Activated naive CD8-positive, alpha-beta T cell (primary cell): ENCODE data around the gene FHIT.

Source experiments
- H3K27ac Mint-ChIP-seq: one replicate; pipeline ENCODE4 v1.8.0; 2021; ENCODE audit warnings: mixed read lengths
- H3K27me3 Mint-ChIP-seq: one replicate; pipeline ENCODE4 v1.8.0; 2021; ENCODE audit warnings: mixed read lengths
- H3K36me3 Mint-ChIP-seq: one replicate; pipeline ENCODE4 v1.8.0; 2021; ENCODE audit warnings: mixed read lengths
- H3K4me1 Mint-ChIP-seq: one replicate; pipeline ENCODE4 v1.8.0; 2021; ENCODE audit warnings: low read depth, mixed read lengths
- H3K4me3 Mint-ChIP-seq: one replicate; pipeline ENCODE4 v1.8.0; 2021; ENCODE audit warnings: mild to moderate bottlenecking, mixed read lengths
- H3K9me3 Mint-ChIP-seq: one replicate; pipeline ENCODE4 v1.8.0; 2021; ENCODE audit warnings: low read depth, mixed read lengths

Gene FHIT

DNA sequence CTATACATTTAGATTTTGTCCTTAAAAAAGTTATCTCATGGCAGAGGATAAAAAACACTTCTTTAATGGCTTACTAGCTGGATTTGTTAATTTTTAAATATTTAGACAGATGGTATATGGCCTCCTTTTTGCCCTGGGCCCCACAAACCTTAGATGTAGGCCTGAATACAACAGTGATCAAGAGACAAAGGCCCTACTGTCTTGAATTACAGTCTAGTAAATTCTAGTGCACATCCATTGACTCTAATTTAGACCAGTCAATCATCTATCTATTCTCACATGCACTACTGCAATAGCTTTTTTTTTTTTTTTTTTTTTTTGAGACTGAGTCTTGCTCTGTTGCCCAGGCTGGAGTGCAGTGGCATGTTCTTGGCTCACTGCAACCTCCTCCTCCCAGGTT, 452.8 kb downstream of the FHIT start:
- no peaks in the 10 kb centered on the region for H3K27me3 Mint-ChIP-seq
- H3K27ac Mint-ChIP-seq = no peak overlapping the region
- no peak overlapping the region for H3K4me3 Mint-ChIP-seq
- H3K36me3 Mint-ChIP-seq = peaks cover 2% of the 10 kb centered on the region
- H3K9me3 Mint-ChIP-seq = peaks cover 3% of the 10 kb centered on the region
- no peaks in the 10 kb centered on the region for H3K4me1 Mint-ChIP-seq

GRCh38 chr3:60792249-60792852, 458.9 kb downstream of the FHIT start:
- Mint-ChIP-seq H3K36me3 (no peaks in the 10 kb centered on the region), H3K9me3 (no peaks in the 10 kb centered on the region), H3K4me1 (no peaks in the 10 kb centered on the region), H3K4me3 (no peak overlapping the region), H3K27me3 (no peaks in the 10 kb centered on the region), H3K27ac (no peak overlapping the region)

DNA sequence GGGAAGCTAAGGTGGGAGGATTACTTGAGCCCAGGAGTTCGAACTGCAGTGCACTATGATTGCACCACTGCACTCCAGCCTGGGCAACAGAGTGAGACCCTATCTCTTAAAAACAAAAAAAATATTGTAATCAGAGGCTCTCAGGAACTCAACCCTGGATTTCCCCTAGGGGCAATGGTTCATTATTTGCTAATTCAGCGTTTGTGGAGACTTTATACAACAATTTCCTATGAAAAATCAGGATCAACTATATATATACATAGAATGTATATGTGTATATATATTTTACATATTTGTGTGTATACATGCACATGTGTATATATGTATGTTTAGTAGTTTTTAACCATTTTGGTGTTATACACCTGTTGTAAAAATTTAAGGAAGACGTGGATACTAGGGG, 463.1 kb downstream of the FHIT start:
- Mint-ChIP-seq H3K27ac (no peak overlapping the region), H3K36me3 (peaks cover 8% of the 10 kb centered on the region), H3K4me1 (no peaks in the 10 kb centered on the region), H3K9me3 (peaks cover 1% of the 10 kb centered on the region), H3K4me3 (no peak overlapping the region), H3K27me3 (no peaks in the 10 kb centered on the region)

GRCh38 chr3:60781935-60782334, 469.3 kb downstream of the FHIT start:
- Mint-ChIP-seq H3K27ac (no peak overlapping the region), H3K9me3 (peaks cover 5% of the 10 kb centered on the region), H3K4me3 (no peak overlapping the region), H3K27me3 (no peaks in the 10 kb centered on the region), H3K4me1 (no peaks in the 10 kb centered on the region), H3K36me3 (peaks cover 15% of the 10 kb centered on the region)

DNA sequence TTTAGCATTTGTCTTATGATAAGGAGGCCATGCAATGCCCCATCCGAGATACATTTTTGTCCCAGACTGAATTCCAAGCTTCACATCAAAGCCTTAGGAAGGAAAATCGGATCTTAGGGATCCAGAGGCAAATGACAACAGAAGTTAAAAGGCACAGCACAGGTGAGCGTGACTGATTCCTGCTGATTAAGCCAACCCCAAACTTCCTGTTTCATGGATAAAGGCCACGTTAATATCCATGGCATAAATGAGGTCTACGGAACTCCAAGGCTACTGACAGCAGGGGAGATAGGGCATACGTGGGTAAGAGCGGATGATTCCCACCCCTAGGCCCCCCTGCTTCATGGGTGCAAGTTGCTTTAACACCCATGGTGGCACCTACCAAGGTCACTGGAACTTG, 471.6 kb downstream of the FHIT start:
- Mint-ChIP-seq H3K36me3 (peaks cover 9% of the 10 kb centered on the region), H3K4me3 (no peak overlapping the region), H3K27ac (no peak overlapping the region), H3K27me3 (no peaks in the 10 kb centered on the region), H3K9me3 (peaks cover 5% of the 10 kb centered on the region), H3K4me1 (no peaks in the 10 kb centered on the region)

GRCh38 chr3:60775985-60776384, 475.3 kb downstream of the FHIT start:
- Mint-ChIP-seq H3K4me1 (no peaks in the 10 kb centered on the region), H3K27me3 (no peaks in the 10 kb centered on the region), H3K9me3 (no peaks in the 10 kb centered on the region), H3K36me3 (peaks cover 4% of the 10 kb centered on the region), H3K27ac (no peak overlapping the region), H3K4me3 (no peak overlapping the region)

GRCh38 chr3:60774617-60775016, 476.6 kb downstream of the FHIT start:
- Mint-ChIP-seq H3K27ac (no peak overlapping the region), H3K4me3 (no peak overlapping the region), H3K36me3 (peaks cover 4% of the 10 kb centered on the region), H3K27me3 (no peaks in the 10 kb centered on the region), H3K9me3 (no peaks in the 10 kb centered on the region), H3K4me1 (no peaks in the 10 kb centered on the region)

- H3K36me3 Mint-ChIP-seq = peaks cover 4% of the 10 kb centered on the region
- H3K27me3 Mint-ChIP-seq = no peaks in the 10 kb centered on the region
- H3K9me3 Mint-ChIP-seq = no peaks in the 10 kb centered on the region
- no peaks in the 10 kb centered on the region for H3K4me1 Mint-ChIP-seq
- H3K4me3 Mint-ChIP-seq = no peak overlapping the region
- H3K27ac Mint-ChIP-seq = no peak overlapping the region
Observed at GRCh38 chr3:60772584-60772983, 478.7 kb downstream of the FHIT start.

GRCh38 chr3:60771766-60772165, 479.5 kb downstream of the FHIT start:
- no peak overlapping the region for H3K27ac Mint-ChIP-seq
- no peak overlapping the region for H3K4me3 Mint-ChIP-seq
- no peaks in the 10 kb centered on the region for H3K9me3 Mint-ChIP-seq
- no peaks in the 10 kb centered on the region for H3K27me3 Mint-ChIP-seq
- H3K4me1 Mint-ChIP-seq = no peaks in the 10 kb centered on the region
- H3K36me3 Mint-ChIP-seq = peaks cover 2% of the 10 kb centered on the region

DNA sequence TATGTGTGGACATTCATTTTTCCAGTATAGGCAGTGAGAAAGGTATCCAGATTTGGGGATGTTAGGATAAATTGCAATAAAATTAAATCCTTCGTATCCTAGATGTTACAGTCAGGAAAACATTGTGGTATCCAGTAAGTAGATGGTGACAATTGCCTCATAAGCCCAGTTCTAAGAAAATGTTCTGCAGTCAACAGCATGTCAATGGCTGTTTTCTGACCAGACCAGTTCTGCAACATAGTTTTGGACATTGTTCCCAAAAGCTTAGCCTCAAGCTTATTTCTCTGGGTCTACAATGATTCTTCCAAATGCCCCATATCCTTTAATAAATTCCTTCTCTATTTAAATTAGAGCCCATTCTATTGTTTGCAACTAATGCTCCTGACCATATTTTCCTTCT, 480.7 kb downstream of the FHIT start:
- Mint-ChIP-seq H3K27ac (no peak overlapping the region), H3K36me3 (no peaks in the 10 kb centered on the region), H3K4me1 (no peaks in the 10 kb centered on the region), H3K27me3 (no peaks in the 10 kb centered on the region), H3K9me3 (no peaks in the 10 kb centered on the region), H3K4me3 (no peak overlapping the region)

GRCh38 chr3:60767536-60767935, 483.7 kb downstream of the FHIT start:
- Mint-ChIP-seq H3K4me1 (no peaks in the 10 kb centered on the region), H3K27me3 (no peaks in the 10 kb centered on the region), H3K36me3 (no peaks in the 10 kb centered on the region), H3K27ac (no peak overlapping the region), H3K9me3 (no peaks in the 10 kb centered on the region), H3K4me3 (no peak overlapping the region)

DNA sequence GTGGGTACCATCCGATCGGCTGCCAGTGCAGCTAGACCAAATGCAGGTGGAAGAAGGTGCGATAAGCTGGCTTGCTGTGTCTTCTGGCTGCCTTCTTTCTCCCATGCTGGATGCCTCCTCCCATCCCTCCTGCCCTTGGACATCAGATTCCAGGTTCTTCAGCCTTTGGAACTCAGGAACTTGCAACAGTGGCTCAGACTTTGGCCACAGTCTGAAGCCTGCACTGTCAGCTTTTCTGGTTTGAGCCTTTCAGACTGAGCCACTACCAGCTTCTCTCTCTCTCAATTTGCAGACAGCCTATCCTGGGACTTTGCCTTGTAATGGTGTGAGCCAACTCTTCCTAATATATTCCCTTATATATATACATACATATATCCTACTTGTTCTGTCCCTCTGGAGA, 485.5 kb downstream of the FHIT start:
- no peak overlapping the region for H3K27ac Mint-ChIP-seq

GRCh38 chr3:60764870-60765269, 486.4 kb downstream of the FHIT start:
- Mint-ChIP-seq H3K27ac (no peak overlapping the region), H3K36me3 (peaks cover 2% of the 10 kb centered on the region), H3K4me1 (no peaks in the 10 kb centered on the region), H3K27me3 (no peaks in the 10 kb centered on the region), H3K4me3 (no peak overlapping the region), H3K9me3 (no peaks in the 10 kb centered on the region)

More for the DNA sequence above, 485.5 kb downstream of the FHIT start:
- H3K4me1 Mint-ChIP-seq = no peaks in the 10 kb centered on the region
- H3K36me3 Mint-ChIP-seq = no peaks in the 10 kb centered on the region
- no peaks in the 10 kb centered on the region for H3K27me3 Mint-ChIP-seq
- no peaks in the 10 kb centered on the region for H3K9me3 Mint-ChIP-seq
- H3K4me3 Mint-ChIP-seq = no peak overlapping the region

DNA sequence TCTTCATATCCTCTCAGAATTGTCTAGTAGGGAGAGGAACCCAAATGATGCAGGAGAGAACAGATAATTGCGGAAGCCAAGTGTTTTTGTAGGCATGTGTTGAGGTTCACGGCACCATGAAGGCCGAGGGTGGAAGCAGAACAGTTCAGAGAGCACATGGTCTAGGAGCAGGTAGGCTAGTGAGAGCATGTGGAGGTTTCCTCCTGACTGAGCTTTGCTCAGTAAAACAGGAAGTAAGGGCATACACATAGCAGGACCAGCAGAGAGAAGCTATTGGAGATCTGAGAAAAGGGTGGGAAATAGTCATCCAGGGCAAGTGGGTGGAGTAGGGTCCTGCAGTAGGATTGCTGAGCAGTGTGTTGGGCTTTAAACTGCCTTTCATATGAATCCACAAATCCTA, 491.1 kb downstream of the FHIT start:
- H3K27ac Mint-ChIP-seq = no peak overlapping the region
- H3K4me1 Mint-ChIP-seq = no peaks in the 10 kb centered on the region
- H3K27me3 Mint-ChIP-seq = no peaks in the 10 kb centered on the region

DNA sequence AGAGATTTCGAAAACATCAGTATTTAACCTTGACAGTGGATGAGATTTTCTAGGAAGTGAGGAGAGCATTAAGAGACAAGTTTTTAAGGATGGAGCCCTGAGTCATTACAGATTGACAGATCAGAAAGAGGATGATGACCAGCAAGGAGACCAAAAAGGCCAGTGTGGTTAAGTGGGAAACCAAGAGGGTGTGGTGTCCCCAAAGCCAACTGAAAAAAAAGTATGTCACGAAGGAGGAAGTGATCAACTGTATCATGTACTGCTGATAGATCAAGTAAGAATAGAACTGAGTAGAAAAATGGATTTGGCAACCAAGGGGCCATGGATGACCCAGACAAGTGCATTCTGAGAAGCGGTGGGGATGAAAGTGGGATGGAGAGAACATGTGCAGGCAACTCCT, 491.8 kb downstream of the FHIT start:
- Mint-ChIP-seq H3K27ac (no peak overlapping the region), H3K4me3 (no peak overlapping the region), H3K36me3 (peaks cover 6% of the 10 kb centered on the region), H3K27me3 (no peaks in the 10 kb centered on the region), H3K9me3 (no peaks in the 10 kb centered on the region), H3K4me1 (no peaks in the 10 kb centered on the region)

More for the DNA sequence above, 491.1 kb downstream of the FHIT start:
- peaks cover 6% of the 10 kb centered on the region for H3K36me3 Mint-ChIP-seq
- no peak overlapping the region for H3K4me3 Mint-ChIP-seq
- no peaks in the 10 kb centered on the region for H3K9me3 Mint-ChIP-seq

DNA sequence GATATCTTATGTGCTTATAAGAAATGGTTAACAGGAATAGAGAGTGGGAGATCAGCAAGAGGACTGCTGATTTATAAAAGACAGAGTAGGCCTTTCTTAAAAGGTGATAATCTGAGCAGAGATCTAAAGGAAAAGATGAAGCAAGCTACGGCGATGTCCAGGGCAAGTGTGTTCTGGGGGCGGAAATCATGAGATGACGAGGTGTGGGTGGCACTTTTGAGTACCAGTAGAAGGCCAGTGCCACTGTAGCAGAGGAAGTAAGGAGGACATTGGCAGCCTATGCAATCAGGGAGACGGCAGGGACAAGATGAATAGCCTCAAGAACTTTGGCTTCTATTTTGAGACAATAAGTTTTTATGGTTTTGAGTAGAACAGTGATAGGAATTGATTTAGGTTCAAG, 492.4 kb downstream of the FHIT start:
- Mint-ChIP-seq H3K27me3 (no peaks in the 10 kb centered on the region), H3K4me1 (no peaks in the 10 kb centered on the region), H3K27ac (no peak overlapping the region), H3K9me3 (no peaks in the 10 kb centered on the region), H3K4me3 (no peak overlapping the region), H3K36me3 (peaks cover 6% of the 10 kb centered on the region)
